Mesenchymal stem cell (in vitro differentiated cells and primary cell): ENCODE data around the gene BNC2.

Experiments
- DNase-seq: peaks from one replicate; pipeline ENCODE4 v3.0.0-alpha.2; 2013
- H2AFZ ChIP-seq: one replicate; pipeline ENCODE4 v1.6.1; 2013; ENCODE audit warnings: low read depth, mild to moderate bottlenecking, control low read depth, inconsistent platforms, low read length, moderate library complexity
- H2AK5ac ChIP-seq: 2 replicates; pipeline ENCODE4 v1.6.1; 2013; ENCODE audit warnings: low read length, moderate library complexity, mild to moderate bottlenecking, inconsistent platforms; ENCODE audit not compliant: severe bottlenecking
- H2BK120ac ChIP-seq: one replicate; pipeline ENCODE4 v1.6.1; 2013; ENCODE audit warnings: low read depth, mild to moderate bottlenecking, inconsistent platforms, low read length, moderate library complexity
- H2BK12ac ChIP-seq, 2 experiments: one replicate each; pipeline ENCODE4 v1.6.1; 2013; ENCODE audit warnings: inconsistent platforms in 2 of 2, low read length in 2 of 2, mild to moderate bottlenecking in 2 of 2, moderate library complexity in 2 of 2, control low read depth in 1 of 2
- H2BK15ac ChIP-seq: one replicate; pipeline ENCODE4 v1.6.1; 2013; ENCODE audit warnings: mild to moderate bottlenecking, low read depth, inconsistent platforms; ENCODE audit not compliant: poor library complexity, severe bottlenecking
- H2BK5ac ChIP-seq: 2 replicates; pipeline ENCODE4 v1.6.1; 2013; ENCODE audit warnings: low read depth, mild to moderate bottlenecking, low read length, control low read depth, inconsistent platforms; ENCODE audit not compliant: poor library complexity, severe bottlenecking
- H3K14ac ChIP-seq, 2 experiments: one replicate each; pipeline ENCODE4 v1.6.1; 2013; ENCODE audit warnings: inconsistent platforms in 2 of 2, low read length in 2 of 2, control low read depth in 1 of 2, mild to moderate bottlenecking in 1 of 2, moderate library complexity in 1 of 2
- H3K18ac ChIP-seq, 2 experiments: one replicate each; pipeline ENCODE4 v1.6.1; 2013; ENCODE audit warnings: inconsistent platforms in 2 of 2, low read length in 2 of 2, control low read depth in 1 of 2, low read depth in 1 of 2, mild to moderate bottlenecking in 1 of 2
- H3K23ac ChIP-seq, 2 experiments: one replicate each; pipeline ENCODE4 v1.6.1; 2013; ENCODE audit warnings: inconsistent platforms in 2 of 2, low read length in 2 of 2, mild to moderate bottlenecking in 2 of 2, moderate library complexity in 2 of 2, control low read depth in 1 of 2
- H3K27ac ChIP-seq: 2 replicates; pipeline ENCODE4 v1.5.1; 2013; ENCODE audit warnings: mild to moderate bottlenecking, moderate library complexity, low read length, control low read depth, inconsistent platforms; ENCODE audit not compliant: poor library complexity, severe bottlenecking
- H3K27me3 ChIP-seq, 2 experiments: 2 replicates each; pipeline versions ENCODE4 v1.6.1 to v1.7.0; 2013; ENCODE audit warnings: low read length in 2 of 2, mild to moderate bottlenecking in 2 of 2, moderate library complexity in 2 of 2, control low read depth in 1 of 2, inconsistent platforms in 1 of 2; ENCODE audit not compliant: control insufficient read depth in 1 of 2, insufficient read depth in 1 of 2
- H3K36me3 ChIP-seq, 2 experiments: 2 replicates each; pipeline versions ENCODE4 v1.6.1 to v1.7.0; 2013; ENCODE audit warnings: low read length in 2 of 2, control low read depth in 1 of 2, inconsistent platforms in 1 of 2, low read depth in 1 of 2, mild to moderate bottlenecking in 1 of 2; ENCODE audit not compliant: insufficient read depth in 2 of 2, control insufficient read depth in 1 of 2
- H3K4ac ChIP-seq, 2 experiments: one replicate each; pipeline ENCODE4 v1.6.1; 2013; ENCODE audit warnings: inconsistent platforms in 2 of 2, low read length in 2 of 2, mild to moderate bottlenecking in 2 of 2, moderate library complexity in 2 of 2, control low read depth in 1 of 2, low read depth in 1 of 2
- H3K4me1 ChIP-seq: 2 replicates; pipeline ENCODE4 v1.6.1; 2013; ENCODE audit warnings: low read depth, low read length, control low read depth; ENCODE audit not compliant: control insufficient read depth, insufficient read depth
- H3K4me2 ChIP-seq: 2 replicates; pipeline ENCODE4 v1.6.1; 2013; ENCODE audit warnings: low read length, mild to moderate bottlenecking, inconsistent platforms; ENCODE audit not compliant: poor library complexity, severe bottlenecking
- H3K4me3 ChIP-seq, 2 experiments: 2 replicates each; pipeline versions ENCODE4 v1.5.1 to v1.7.0; 2013; ENCODE audit warnings: low read length in 2 of 2, mild to moderate bottlenecking in 2 of 2, control low read depth in 1 of 2, low read depth in 1 of 2; ENCODE audit not compliant: insufficient read depth in 1 of 2
- H3K79me1 ChIP-seq: replicated peaks from 2 replicates; pipeline ENCODE4 v1.6.1; 2013; ENCODE audit warnings: mild to moderate bottlenecking, control low read depth, low read length, inconsistent platforms; ENCODE audit not compliant: poor library complexity, severe bottlenecking
- H3K9ac ChIP-seq: 2 replicates; pipeline ENCODE4 v1.7.0; 2013; ENCODE audit warnings: mild to moderate bottlenecking, low read length, moderate library complexity
- H3K9me3 ChIP-seq: 2 replicates; pipeline ENCODE4 v1.7.0; 2013; ENCODE audit warnings: mild to moderate bottlenecking, low read length; ENCODE audit not compliant: control insufficient read depth
- H4K8ac ChIP-seq: one replicate; pipeline ENCODE4 v1.6.1; 2013; ENCODE audit warnings: inconsistent platforms, mild to moderate bottlenecking, low read length, moderate library complexity
- H4K91ac ChIP-seq: one replicate; pipeline ENCODE4 v1.6.1; 2013; ENCODE audit warnings: mild to moderate bottlenecking, low read length, inconsistent platforms
- WGBS: methylation state at CpG from one replicate; pipeline ENCODE4 v1.1.7; 2013; ENCODE audit warnings: mixed read lengths; 5-methylcytosine and 5-hydroxymethylcytosine counted together

BNC2 gene

DNA sequence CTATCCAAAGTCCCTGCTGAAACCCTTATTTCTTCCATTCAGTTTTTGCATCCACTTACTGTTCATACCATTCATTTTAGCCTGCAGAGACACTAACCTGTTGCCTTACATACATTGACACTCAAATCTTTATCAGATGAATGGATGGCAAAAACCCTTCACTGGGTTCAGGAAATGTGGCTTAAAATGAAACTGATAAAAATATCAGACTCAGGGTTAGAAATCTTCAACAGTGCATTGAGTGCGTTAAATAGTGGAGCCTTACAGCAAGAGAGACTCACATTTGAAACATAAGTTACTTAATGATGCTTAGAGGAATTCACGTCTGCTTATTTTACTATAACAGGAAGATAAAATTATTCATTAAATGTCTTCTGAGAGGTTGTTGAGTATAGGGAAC lies 28.0 kb upstream of the BNC2 start:
- Histone ChIP-seq H3K4ac (no peak overlapping the region), H3K4me2 (no peak overlapping the region), H3K36me3 (no peaks in the 10 kb centered on the region), H2BK5ac (no peak overlapping the region), H4K91ac (no peak overlapping the region), H2AFZ (no peak overlapping the region), H3K4me3 (no peak overlapping the region), H3K9me3 (no peaks in the 10 kb centered on the region), H2AK5ac (no peak overlapping the region), H3K14ac (no peak overlapping the region), H3K9ac (no peak overlapping the region), H3K27ac (no peak overlapping the region), H3K79me1 (no peaks in the 10 kb centered on the region), H3K23ac (no peak overlapping the region), H2BK120ac (no peak overlapping the region), H2BK15ac (no peak overlapping the region), H3K27me3 (no peaks in the 10 kb centered on the region), H2BK12ac (no peak overlapping the region), H3K18ac (no peak overlapping the region), H3K4me1 (no peaks in the 10 kb centered on the region), H4K8ac (no peak overlapping the region)
- DNase-seq: no peak
- WGBS: 100% methylated on average over 1 of the region's 2 CpGs

DNA sequence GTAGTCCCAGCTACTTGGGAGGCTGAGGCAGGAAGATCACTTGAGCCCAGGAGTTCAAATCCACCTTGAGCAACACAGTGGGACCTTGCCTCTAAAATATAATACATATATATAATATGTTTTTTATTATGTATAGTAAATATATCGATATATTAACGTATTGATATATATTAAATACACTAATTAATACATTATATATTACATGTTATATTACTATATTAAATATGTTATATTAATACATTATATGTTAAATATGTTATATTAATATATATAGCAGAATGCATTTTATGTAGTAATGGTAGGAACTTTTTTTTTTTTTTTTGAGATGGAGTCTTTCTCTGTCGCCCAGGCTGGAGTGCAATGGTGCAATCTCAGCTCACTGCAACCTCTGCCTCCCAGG lies 18.1 kb upstream of the BNC2 start:
- no peaks in the 10 kb centered on the region for H3K27me3 ChIP-seq
- H3K4me1 ChIP-seq: peaks cover 3% of the 10 kb centered on the region
- H3K18ac ChIP-seq: no peak overlapping the region
- no peak overlapping the region for H3K27ac ChIP-seq
- H4K8ac ChIP-seq: no peak overlapping the region
- no peaks in the 10 kb centered on the region for H3K9me3 ChIP-seq
- no peak overlapping the region for H3K23ac ChIP-seq
- no peaks in the 10 kb centered on the region for H3K36me3 ChIP-seq
- H2BK15ac ChIP-seq: no peak overlapping the region
- no peak overlapping the region for H2AK5ac ChIP-seq
- no peak overlapping the region for H4K91ac ChIP-seq
- no CpG with 5 or more reads among the region's 3 CpGs for WGBS
- no peak overlapping the region for H2BK120ac ChIP-seq
- no peak overlapping the region for H3K4me3 ChIP-seq
- H3K14ac ChIP-seq: no peak overlapping the region
- no peak for DNase-seq
- H3K4me2 ChIP-seq: no peak overlapping the region
- no peak overlapping the region for H2BK12ac ChIP-seq
- H2BK5ac ChIP-seq: no peak overlapping the region
- H3K4ac ChIP-seq: no peak overlapping the region
- H3K9ac ChIP-seq: no peak overlapping the region
- H3K79me1 ChIP-seq: no peaks in the 10 kb centered on the region
- no peak overlapping the region for H2AFZ ChIP-seq

- Histone ChIP-seq H2BK5ac (no peak overlapping the region), H2AK5ac (no peak overlapping the region), H2BK12ac (no peak overlapping the region), H3K4me1 (peaks cover 3% of the 10 kb centered on the region), H3K4me3 (no peak overlapping the region), H3K4me2 (no peak overlapping the region), H4K8ac (no peak overlapping the region), H3K27ac (no peak overlapping the region), H3K4ac (no peak overlapping the region), H2BK120ac (no peak overlapping the region), H2BK15ac (no peak overlapping the region), H3K36me3 (no peaks in the 10 kb centered on the region), H3K18ac (no peak overlapping the region), H3K9ac (no peak overlapping the region), H3K23ac (no peak overlapping the region), H4K91ac (no peak overlapping the region), H3K14ac (no peak overlapping the region), H3K27me3 (no peaks in the 10 kb centered on the region), H2AFZ (no peak overlapping the region), H3K9me3 (no peaks in the 10 kb centered on the region), H3K79me1 (no peaks in the 10 kb centered on the region)
- 93% methylated on average over 2 of the region's 4 CpGs for WGBS
- peak; percentile 38 for DNase-seq
Observed at GRCh38 chr9:16885931-16886330, 15.5 kb upstream of the BNC2 start.

DNA sequence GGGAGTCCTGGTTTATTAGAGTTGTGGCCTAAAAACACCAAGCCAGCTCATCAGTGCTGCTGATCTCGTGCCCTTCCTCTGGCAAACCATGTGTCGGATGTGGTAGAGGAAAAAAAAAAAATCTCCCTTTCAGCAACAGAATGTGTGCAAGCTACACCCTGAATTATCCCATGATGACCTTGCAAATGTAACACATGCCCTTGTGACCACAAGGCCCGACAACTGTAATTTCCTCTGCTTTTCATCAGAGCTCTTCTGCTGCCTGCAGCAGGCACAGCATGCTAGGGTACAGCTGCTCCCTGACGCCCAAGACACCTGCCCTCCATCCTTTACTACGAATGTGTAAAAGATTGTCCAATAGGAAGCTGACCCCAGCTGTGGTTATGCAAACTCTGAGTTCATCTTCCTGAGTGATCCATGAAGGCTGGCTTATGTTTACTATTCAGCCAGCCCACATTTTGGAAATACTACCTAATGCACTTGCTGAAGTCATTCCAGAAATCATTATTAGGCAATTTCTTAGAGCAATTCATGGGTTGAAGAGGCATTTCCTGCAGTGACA lies 14.6 kb upstream of the BNC2 start:
- Histone ChIP-seq H2AK5ac (no peak overlapping the region), H3K9me3 (no peaks in the 10 kb centered on the region), H3K79me1 (no peaks in the 10 kb centered on the region), H3K9ac (peak overlapping the region; percentile 64), H2BK12ac (no peak overlapping the region), H3K4me2 (no peak overlapping the region), H2BK15ac (no peak overlapping the region), H3K36me3 (no peaks in the 10 kb centered on the region), H2BK120ac (no peak overlapping the region), H3K27ac (no peak overlapping the region), H4K8ac (peak overlapping the region; percentile 63), H3K14ac (no peak overlapping the region), H3K4me1 (peaks cover 3% of the 10 kb centered on the region), H4K91ac (no peak overlapping the region), H3K4me3 (no peak overlapping the region), H3K18ac (no peak overlapping the region), H3K27me3 (no peaks in the 10 kb centered on the region), H3K4ac (no peak overlapping the region), H3K23ac (no peak overlapping the region), H2BK5ac (no peak overlapping the region), H2AFZ (no peak overlapping the region)
- 47% methylated on average over 4 of the region's 5 CpGs for WGBS
- DNase-seq: peak; percentile 86
